GM20431 (cell line): ENCODE results near the gene EPS15.
"Not testable (repeated sequence)": the region's sequence is repeated elsewhere in the genome, so short reads cannot be mapped to it uniquely, and the experiment has no call there.

Experiments used
- in situ Hi-C: fragments of 300-500 bp; cut with MseI, MboI; formaldehyde crosslinking; loops from one replicate; pipeline ENCODE4 v1.15.0; 2020; ENCODE audit warnings: low sequenced_read_pairs; ENCODE audit not compliant: unreplicated experiment

Gene EPS15

DNA sequence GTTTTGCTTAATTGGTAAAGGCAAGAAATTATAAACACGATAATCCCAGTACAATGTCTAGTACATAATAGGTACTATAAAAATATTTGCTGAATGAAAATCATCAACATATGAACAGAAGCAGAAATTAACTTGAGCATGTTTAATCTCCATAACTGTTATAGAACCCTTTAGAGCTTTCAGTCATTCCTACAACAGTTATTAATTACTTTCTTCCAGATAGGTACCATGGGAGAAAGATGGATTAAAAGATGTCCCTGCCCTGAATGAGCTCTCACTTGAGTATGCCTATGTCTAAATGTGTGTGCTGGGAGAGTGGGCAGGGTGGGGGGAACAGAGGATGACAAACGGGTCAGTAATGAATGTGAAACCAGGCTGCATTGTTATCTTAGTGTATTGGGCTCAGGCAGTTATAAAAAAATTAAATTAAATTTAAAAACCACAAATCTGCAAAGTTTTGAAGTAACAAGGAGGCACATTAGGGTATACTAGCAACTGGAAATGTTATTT, 2.4 kb downstream of the EPS15 start:
- in situ Hi-C loops: no loop called here

DNA sequence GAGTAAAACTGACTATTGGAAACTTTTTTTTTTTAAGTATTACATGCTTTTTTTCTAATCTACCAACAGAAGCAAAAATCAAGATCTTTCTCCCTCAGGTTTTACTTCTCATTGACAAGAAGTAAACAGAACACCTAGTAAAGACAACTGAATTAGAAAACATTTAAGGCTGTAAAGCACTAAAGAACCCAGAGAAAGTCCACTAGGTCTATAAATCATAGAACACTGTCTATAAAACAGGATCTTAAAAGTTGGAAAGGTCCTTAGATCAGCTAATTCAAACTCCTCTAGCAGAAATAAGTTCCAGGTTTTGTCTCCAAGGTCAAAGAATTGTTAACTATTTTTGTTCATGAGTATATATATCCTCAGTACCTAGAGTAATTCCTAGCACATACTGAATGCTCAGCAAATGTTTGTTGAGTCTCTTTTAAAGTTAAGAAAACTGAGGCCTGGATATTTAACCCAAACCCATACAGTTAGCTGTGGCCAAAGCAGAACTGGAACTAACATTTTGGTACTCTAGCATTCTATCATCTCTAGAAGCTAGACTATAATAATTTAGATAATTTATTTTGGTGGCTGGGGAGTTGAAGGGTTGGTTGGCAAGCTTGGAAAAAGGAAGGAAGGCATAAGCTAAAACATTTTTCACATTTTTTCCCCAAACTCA, 3.0 kb downstream of the EPS15 start:
- in situ Hi-C loops: no loop called here

DNA sequence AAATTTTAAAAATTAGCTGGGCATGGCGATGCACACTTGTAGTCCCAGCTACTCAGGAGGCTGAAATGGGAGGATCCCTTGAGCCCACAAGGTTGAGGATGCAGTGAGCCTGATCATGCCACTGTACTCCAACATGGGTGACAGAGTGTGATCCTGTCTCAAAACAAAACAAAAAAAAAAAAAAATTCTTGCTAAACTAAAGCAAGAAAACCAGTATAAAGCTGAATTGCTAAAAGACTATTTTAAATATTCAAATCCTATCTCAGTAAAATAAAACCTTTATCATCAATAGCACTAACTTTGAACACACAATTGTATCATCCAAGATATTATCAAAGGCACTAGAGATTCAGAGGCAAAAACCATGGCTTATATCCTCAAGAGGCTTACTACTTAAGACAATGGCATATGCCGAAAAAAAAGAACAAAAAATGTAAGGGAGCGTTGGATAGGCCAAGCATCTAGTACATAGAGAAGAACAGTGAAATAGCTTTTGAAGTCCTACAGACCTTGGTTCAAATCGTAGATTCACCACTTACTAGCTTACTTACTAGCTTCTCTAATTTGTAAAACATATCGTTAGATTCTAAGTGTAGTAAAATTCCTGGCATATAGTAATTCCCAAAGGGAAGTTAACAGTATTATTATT, 3.6 kb downstream of the EPS15 start:
- in situ Hi-C loops: no loop called here

DNA sequence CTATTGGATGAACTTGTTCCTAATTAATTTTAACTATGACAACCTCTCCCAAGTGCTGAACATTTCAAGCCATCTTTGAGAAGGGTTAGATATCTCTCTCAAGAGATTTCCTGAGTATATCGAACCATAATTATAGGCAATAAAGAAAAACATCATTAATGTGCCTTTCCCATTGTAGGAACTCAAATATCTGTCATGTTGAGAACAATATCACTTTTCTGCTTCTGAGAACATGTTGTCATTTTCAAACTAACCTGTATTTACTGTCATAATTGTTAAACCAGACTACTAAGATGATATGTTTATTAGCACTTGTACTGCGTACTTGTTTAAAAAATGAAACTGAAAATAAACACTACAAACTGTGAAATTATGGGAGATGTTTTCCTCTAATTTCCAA, 4.3 kb downstream of the EPS15 start:
- in situ Hi-C loops: no loop called here

DNA sequence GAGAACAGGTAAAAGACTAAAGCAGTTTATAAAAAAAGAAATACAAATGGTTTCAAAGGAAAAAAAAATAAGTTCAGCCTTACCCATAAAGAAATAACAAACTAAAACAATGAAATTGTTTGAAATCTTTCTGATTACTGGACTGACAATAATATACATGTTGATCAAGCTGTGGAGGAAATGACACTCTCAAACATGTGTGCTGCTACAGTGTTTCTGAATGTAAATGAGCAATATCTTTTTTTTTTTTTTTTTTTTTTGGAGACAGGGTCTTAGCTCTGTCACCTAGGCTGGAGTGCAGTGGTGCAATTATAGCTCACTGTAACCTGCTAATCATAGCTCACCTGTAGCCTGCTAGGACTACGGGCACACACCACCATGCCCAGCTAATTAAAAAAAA, 6.5 kb downstream of the EPS15 start:
- in situ Hi-C loops: no loop called here

DNA sequence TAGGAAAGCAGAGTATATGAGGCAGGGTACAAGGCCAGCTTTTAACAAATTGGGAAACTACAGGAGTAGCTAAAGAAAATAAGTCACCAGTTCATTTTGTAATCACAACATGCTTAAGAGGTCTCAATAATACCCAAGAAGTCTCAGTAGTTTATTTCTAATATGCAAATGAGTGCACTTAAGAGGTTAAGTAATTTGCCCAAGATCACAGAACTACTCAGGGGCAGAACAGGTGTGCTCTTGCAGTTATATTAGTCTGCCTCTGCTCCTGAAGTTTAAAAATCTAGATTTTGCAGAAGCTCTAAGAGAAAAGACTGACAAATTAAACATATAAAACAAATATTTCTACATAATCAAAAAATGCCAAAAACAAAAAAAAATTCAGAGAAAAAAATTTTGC, 6.9 kb downstream of the EPS15 start:
- in situ Hi-C loops: no loop called here

DNA sequence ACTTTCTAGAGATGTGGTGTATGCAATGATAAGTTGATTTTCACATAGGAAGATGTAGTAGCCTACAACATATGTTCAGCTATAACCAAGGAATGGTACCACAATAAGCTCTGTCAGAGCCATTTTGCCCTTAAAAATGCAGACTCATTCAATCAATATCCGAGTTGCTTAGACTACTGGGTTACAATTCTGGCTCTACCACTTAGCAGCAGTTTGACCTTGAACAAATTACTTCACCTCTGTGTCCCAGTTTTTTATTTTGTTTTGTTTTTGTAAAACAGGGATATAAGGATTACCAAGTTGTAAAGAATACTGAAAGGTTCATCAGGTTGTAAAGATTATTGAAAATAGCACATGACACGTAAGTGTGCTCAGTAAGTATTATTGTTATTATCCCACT, 9.3 kb downstream of the EPS15 start:
- in situ Hi-C loops: no loop called here

DNA sequence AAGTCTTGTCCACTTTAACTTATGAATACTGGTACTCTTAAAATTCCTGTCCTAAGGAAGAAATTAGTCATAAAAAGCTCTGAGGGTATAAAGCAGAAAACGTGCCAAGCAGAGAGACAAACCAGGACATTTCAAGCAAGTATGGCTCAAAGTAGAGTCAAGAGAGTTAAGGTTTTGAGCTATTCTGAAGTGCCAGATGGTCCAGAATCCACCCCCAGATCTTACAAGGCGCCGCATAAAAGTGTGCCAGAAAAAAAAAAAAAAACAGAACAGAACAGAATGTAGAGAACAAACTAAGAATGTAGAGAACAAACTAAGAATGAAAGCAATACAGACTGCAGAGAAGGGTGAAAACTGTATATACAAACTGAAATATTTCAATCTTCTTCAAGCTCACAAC, 12.5 kb downstream of the EPS15 start:
- in situ Hi-C loops: no loop called here

DNA sequence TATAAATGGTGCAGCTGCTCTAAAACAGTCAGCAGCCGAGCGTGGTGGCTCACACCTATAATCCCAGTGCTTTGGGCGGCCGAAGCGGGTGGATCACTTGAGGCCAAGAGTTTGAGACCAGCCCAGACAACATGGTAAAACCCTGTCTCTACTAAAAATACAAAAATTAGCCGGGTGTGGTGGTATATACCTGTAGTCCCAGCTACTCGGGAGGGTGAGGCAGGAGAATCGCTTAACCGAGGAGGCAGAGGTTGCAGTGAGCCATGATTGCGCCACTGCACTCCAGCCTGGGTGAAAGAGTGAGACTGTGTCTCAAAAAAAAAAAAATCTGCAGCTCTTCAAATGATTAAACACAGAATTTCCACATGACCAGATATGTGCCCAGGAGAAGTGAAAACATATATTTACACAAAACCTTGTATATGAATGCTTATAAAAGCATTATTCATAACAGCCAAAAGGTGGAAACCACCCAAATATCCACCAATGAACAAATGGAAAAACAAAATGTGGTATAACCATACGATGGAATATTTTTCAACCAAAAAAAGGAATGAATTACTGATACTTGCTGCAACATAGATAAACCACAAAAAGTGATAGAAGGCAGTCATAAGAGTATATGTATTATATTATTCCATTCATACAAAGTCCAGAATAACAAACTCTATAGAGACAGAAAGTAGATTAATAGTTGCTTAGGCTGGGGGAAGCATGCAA, 14.1 kb downstream of the EPS15 start:
- in situ Hi-C loops: no loop called here

DNA sequence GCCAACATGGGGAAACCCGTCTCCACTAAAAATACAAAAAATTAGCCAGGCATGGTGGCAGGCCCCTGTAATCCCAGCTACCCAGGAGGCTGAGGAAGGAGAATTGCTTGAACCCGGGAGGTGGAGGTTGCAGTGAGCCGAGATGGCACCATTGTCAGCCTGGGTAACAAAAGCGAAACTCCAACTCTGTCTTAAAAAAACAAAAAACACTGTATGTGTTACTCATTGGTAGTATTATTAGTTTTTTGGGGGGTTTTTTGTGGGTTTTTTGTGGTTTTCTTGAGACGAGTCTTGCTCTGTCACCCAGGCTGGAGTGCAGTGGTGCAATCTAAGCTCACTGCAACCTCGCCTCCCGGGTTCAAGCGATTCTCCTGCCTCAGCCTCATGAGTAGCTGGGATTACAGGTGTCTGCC, 17.8 kb downstream of the EPS15 start:
- in situ Hi-C loops: not testable (repeated sequence)

DNA sequence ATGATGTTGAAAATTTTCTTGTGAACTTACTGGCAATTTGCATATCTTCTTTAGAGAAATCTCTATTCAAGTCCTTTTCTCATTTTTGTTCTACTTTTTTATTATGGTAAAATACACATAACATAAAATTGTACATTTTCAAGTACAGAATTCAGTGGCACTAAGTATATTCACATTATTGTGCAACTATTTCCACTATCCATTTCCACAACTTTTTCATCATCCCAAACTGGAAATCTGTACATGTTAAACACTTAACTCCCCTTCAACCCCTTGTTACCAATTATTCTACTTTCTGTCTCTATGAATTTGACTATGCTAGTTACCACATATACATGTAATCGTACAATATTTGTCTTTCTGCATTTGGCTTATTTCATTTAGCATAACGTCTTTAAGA, 19.4 kb downstream of the EPS15 start:
- in situ Hi-C loops: no loop called here

DNA sequence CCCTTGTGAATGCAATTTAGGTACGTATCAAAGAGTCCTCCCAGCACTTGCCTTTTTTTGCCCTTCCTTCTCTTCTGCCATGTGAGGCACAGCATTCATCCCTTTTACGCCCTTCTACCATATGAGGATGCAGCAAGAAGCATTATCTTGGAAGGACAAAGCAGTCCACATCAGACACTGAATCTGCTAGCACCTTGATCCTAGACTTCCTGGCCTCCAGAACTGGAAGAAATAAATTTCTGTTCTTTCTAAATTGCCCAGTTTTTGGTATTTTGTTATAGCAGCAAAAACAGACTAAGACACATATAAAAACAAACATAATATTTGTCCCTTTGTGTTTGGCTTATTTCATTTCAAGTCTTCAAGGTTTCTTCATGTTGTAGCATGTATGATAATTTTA, 20.1 kb downstream of the EPS15 start:
- in situ Hi-C loops: no loop called here

DNA sequence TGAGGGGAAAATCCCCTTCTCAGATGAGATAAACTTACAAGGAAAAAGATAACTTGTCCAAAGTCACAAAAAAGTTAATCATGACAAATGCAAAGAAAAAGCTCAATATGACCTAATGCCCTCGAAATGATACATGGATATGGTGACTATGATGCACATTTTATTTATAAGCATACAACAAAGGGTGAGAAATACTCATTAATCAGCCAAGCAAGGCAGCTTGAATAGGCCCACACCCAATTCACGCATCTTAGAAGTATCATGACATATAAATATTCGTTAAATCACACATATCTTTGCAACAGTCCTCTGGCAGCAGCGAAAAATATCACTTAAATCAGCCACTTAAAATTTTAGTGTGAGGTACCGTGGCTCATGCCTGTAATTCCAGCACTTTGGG, 21.7 kb downstream of the EPS15 start:
- in situ Hi-C loops: no loop called here

DNA sequence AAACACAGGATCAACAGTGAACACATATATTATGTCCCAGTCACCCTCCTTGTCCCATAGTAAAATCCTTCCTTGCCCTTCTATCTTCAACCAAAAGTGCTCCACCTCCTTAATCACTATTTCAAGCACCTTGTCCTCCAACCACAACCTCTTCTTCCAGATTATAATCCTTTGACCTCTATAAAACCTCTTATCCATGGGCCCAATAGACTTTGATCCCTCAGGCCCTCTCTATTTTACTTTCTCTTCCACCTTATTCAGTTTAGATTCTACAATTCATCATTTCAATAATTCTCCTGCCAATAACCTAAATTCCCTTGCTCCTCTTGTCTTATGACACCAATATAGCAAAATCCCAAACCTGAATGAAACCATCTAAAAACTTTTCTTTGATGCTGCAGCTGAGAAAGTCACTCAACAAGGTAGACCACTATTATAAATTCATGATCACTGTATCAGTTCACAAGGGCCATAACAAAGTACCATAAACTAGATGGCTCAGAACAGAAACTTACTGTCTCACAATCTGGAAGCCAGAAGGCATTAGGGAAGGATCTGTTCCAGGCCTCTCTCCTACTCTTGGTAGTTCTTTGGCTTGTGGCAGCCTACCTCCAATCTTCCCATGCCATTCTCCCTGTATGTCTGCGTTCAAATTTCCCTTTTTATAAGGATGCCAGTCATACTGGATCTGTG, 24.8 kb downstream of the EPS15 start:
- in situ Hi-C loops: no loop called here

DNA sequence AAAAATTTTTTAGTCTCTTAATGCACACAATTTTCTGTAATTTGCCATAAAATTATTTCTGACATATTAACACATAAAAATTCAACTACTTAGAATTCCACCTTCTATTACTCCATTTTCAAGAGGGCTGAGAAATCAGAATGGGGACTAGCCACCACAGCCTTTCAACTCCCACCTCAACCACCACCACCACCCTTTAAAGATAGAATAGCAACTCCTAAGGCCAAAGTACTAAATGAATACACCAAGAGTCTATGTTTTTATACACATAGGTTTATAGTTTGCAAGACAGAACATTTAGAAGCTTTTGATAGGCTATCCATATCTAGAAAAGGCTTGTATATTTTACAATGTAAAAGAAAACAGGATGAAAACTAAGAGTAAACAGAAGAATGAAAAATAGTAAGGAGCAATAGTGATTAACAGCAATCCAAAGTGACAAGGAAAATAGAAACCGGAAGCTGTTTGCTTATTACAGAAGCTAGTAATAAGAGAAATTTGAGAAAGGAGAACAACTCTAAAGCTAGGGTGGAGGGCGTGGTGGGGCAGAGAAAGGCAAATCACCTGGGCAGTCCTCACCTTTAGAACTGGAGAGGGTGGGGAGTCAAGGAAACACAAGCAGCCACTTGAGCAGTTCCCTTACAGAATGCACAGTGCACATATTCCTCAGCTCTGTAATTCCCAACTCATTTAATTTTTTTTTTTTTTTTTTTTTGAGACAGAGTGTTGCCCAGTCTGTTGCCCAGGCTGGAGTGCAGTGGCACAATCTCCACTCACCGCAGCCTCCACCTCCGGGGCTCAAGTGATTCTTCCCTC, 27.7 kb downstream of the EPS15 start:
- in situ Hi-C loops: no loop called here

DNA sequence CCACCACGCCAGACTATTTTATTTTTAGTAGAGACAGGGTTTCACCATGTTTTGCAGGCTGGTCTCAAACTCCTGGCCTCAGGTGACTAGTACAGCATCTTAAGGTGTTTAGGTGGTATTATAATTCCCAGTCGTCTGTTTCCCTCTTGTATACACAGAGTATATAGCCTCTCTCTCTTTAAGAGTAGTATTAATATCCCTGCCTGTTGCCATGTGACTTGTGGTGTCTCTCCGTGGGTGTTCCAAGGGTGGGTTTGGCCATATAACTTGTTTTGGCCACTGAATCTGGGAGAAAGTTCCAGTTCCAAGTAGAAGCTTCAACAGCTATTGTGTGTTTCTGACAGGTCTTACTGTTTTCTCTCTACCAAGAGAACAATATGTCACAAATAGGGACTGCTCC, 29.6 kb downstream of the EPS15 start:
- in situ Hi-C loops: no loop called here

DNA sequence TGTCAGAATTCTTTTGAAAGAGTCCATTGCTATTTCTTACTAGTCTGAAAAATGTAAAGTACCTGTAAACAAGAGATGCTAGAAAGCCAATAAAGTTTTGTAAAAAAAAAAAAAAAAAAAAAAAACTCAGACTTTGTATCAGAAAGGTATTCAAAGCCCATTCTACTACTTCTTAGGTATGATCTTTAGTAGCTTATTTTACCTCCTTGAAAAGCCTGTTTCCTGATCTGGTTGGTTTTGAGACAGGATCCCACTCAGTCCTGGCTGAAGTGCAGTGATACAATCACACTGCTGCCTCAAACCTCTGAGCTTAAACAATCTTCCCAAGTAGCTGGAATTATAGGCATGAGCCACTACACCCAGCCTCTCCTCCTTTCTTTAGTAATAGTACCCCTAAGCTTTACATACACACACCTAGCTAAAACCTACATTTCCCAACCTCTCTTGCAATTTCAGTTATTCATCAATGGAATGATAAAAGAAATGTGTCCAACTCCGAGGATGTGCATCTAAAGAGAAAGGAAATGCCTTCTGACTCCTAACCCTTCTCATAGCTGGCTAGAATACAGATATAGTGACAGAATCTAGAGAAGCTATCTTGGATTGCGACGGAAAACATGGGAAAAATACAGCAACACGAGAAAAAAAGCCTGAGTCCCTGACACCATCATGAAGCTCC, 30.6 kb downstream of the EPS15 start:
- in situ Hi-C loops: no loop called here

DNA sequence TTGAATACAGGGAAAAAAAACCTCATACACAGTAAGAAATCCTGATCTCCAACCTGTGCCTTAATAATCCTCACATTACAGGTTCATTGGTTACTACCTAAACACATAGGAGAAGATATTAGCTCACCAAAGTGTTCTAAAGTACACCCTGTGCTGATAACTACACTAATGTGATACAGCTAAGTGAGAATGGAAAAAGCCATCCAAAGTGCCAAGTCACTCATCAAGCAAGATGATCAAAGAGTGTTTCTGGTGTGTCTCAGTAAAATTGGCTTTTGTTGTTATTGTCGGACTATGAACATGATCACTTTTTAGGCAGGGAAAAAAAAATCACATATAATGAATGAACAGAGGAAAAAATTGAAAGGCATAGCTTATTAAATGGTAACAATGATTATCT, 31.4 kb downstream of the EPS15 start:
- in situ Hi-C loops: no loop called here

DNA sequence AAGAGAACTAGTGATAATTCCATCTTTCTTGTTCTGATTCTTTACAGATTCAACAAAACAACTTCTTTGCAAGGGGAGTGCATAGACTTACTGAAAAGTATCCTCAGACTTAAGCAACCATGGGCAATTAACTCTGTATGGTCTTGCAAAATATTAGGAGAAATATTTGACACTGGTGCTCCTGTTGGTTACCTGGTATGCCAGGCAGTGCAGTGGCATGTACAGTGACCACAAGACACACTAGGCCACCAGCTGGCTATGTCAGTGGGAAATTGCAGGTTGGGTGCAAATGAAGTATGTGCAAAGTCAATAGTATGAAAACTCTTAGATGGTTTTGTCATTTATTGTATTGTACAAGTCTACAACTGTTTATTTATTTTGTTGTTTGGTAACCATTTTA, 34.5 kb downstream of the EPS15 start:
- in situ Hi-C loops: no loop called here
